ENCODE data around the gene TUBA4B. TPM values are rescaled to one million over a fixed set of nuclear protein-coding genes. Genes with fewer than 3 reads are reported as not detected.

Gene TUBA4B
- total RNA-seq, 4 donors from 2014 or later: not detected

GRCh38 chr2:219278655-219279150 lies 25.7 kb downstream of the TUBA4B start:
- in situ Hi-C loops (cut with MboI; ENCODE audit: low pct_ligation_motif_present in 1 of 4, low pct_unique_long_range_greater_than_20kb in 1 of 4, low sequenced_read_pairs in 3 of 4) (loop anchor here in 1 of 4 donors (25.0 kb wide), 1 partner anchor 116 kb away; the partner anchor contains the start of genes NHEJ1 and SLC23A3), intact Hi-C loops (cut with DNase I; ENCODE audit: low total_unique reads) (no loop called here)
- no peaks in the 10 kb centered on the region for H3K27me3 ChIP-seq
- 0 to 12% methylated on average over 1 to 9 of the region's 9 CpGs for WGBS, 2 donors (ENCODE audit: low coverage in 1 of 2)
- DNase-seq: no peak
- peak overlapping the region in 3 of 4 donors; percentile 53 to 76 (median 61) for H3K4me3 ChIP-seq
- H3K36me3 ChIP-seq: peaks cover 0 to 3% (median 0%) of the 10 kb centered on the region in 4 donors
- TF ChIP-seq, protein P1, sequence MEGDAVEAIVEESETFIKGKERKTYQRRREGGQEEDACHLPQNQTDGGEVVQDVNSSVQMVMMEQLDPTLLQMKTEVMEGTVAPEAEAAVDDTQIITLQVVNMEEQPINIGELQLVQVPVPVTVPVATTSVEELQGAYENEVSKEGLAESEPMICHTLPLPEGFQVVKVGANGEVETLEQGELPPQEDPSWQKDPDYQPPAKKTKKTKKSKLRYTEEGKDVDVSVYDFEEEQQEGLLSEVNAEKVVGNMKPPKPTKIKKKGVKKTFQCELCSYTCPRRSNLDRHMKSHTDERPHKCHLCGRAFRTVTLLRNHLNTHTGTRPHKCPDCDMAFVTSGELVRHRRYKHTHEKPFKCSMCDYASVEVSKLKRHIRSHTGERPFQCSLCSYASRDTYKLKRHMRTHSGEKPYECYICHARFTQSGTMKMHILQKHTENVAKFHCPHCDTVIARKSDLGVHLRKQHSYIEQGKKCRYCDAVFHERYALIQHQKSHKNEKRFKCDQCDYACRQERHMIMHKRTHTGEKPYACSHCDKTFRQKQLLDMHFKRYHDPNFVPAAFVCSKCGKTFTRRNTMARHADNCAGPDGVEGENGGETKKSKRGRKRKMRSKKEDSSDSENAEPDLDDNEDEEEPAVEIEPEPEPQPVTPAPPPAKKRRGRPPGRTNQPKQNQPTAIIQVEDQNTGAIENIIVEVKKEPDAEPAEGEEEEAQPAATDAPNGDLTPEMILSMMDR (IDR thresholded peaks at IDR 0.05): no peak
- TF ChIP-seq POLR2A (IDR thresholded peaks at IDR 0.05) (no peak), EP300 (IDR thresholded peaks at IDR 0.05; ENCODE audit: low read depth) (no peak), POLR2AphosphoS5 (IDR thresholded peaks at IDR 0.05) (no peak)
- H3K4me1 ChIP-seq: peaks cover 16 to 29% (median 23%) of the 10 kb centered on the region in 4 donors
- no peaks in the 10 kb centered on the region for H3K9me3 ChIP-seq
- H3K27ac ChIP-seq: peak overlapping the region; percentile 94 to 98 (median 98)

DNA sequence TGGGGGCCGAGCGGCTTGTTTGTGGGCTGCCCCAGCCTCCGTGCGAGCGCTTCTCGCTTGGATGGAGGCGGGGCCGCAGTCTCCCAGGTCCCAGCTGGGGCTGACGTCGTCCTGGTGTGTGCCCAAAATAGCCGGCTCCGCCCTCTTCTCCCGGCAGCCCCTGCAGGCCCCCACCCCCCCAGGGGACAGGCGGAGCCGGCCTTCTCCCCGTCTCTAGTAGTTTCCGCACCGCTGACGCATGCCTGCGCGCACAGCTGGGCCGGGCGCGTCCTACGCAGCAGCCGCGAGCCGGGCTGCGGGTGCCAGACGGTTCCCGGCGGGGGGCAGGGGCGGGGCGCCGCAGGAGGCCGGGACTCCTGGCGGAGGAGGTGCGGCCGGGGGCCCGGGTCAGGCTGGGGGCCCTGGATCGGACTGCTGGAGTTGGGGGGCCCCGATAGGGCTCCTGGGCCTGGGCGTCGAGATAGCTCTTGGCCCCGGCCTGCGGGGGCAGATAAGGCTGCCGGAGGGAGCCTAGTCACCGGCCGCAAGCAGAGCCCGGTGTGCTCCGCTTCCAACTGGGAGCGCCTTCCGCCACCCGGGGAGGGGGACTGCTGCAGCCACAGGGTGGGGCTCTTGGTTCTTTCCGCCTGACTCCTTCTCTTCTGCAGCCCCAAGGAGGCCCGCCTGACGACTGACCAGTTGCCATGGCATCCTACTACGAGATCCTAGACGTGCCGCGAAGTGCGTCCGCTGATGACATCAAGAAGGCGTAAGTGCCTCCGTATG lies 26.3 kb downstream of the TUBA4B start, which contains the start of gene DNAJB2:
Gene DNAJB2, plus strand, starts transcription at position 216 of the 765 bp plus-strand sequence. Its CDS starts 468 bp downstream, at position 684.
- intact Hi-C loops (cut with DNase I; ENCODE audit: low total_unique reads): no loop called here
- Histone ChIP-seq H3K27me3 (no peaks in the 10 kb centered on the region), H3K4me3 (peak within 1 kb of the TSS; percentile 53 to 91 (median 68)), H3K36me3 (peaks cover 0 to 3% (median 0%) of the 10 kb centered on the region in 4 donors), H3K4me1 (peaks cover 16 to 27% (median 22%) of the 10 kb centered on the region in 4 donors), H3K27ac (peak within 1 kb of the TSS; percentile 94 to 98 (median 98)), H3K9me3 (no peaks in the 10 kb centered on the region)
- WGBS, 2 donors (ENCODE audit: low coverage in 1 of 2): 0% methylated on average over 40 of the region's 65 CpGs; no CpG with 5 or more reads in 1 of the 2 donors
- in situ Hi-C loops (cut with MboI; ENCODE audit: low pct_ligation_motif_present in 1 of 4, low pct_unique_long_range_greater_than_20kb in 1 of 4, low sequenced_read_pairs in 3 of 4): loop anchor here in 1 of 4 donors (25.0 kb wide), 1 partner anchor 117 kb away; the partner anchor contains the start of genes NHEJ1 and SLC23A3
- peak; percentile 99 for DNase-seq
- TF ChIP-seq EP300 (IDR thresholded peaks at IDR 0.05; ENCODE audit: low read depth): peak; percentile 77
- TF ChIP-seq, protein P1 (IDR thresholded peaks at IDR 0.05): no peak
- peak; percentile 92 to 98 (median 98) for TF ChIP-seq POLR2AphosphoS5 (IDR thresholded peaks at IDR 0.05)
- TF ChIP-seq POLR2A (IDR thresholded peaks at IDR 0.05): peak; percentile 89

DNA sequence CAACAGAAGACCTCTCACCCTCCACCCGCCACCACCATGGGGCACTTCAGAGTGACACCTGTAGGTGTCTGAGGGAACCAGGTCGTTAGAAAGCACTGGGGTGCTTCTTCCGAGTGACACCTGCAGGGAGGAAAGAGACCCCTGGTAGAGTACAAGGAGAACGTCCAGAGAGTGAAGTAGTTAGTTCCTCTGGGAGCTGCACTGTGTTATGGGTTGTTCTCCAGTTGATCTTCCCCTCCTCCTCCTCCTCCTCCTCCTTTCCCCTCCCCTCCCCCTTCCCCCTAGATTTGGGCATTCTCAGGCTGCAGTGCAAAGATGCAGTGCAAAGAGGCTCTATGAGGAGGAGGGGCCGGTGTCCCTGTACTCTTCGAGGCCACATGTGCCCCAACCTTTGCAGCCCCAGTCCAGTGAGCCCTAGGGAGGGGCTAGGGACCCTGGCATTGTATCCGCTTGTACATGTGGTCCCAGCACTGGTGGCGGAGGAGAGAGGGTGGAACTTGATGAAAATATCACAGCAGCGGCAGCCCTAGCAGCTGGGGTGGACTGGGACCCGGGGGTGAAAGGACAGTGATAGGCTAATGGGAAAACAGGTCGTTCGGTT lies 27.0 kb downstream of the TUBA4B start:
- peaks cover 16 to 27% (median 21%) of the 10 kb centered on the region in 4 donors for H3K4me1 ChIP-seq
- H3K36me3 ChIP-seq: peaks cover 0 to 3% (median 0%) of the 10 kb centered on the region in 4 donors
- intact Hi-C loops (cut with DNase I; ENCODE audit: low total_unique reads): loop anchor here (2.0 kb wide), 1 partner anchor 103 kb away; the partner anchor contains the start of gene CNPPD1

More for the DNA sequence above, 27.0 kb downstream of the TUBA4B start:
- no peaks in the 10 kb centered on the region for H3K9me3 ChIP-seq
- no peak for DNase-seq
- whole genome bisulfite sequencing, 2 donors (ENCODE audit: low coverage in 1 of 2): 24 to 49% methylated on average over 3 to 12 of the region's 12 CpGs
- H3K27me3 ChIP-seq: no peaks in the 10 kb centered on the region
- in situ Hi-C loops (cut with MboI; ENCODE audit: low pct_ligation_motif_present in 1 of 4, low pct_unique_long_range_greater_than_20kb in 1 of 4, low sequenced_read_pairs in 3 of 4): loop anchor here in 1 of 4 donors (25.0 kb wide), 1 partner anchor 118 kb away; the partner anchor contains the start of genes NHEJ1 and SLC23A3
- TF ChIP-seq POLR2AphosphoS5 (IDR thresholded peaks at IDR 0.05): no peak
- TF ChIP-seq, protein P1 (IDR thresholded peaks at IDR 0.05): peak in 3 of 5 experiments; percentile 8 to 34 (median 20)
- peak overlapping the region; percentile 53 to 91 (median 68) for H3K4me3 ChIP-seq
- H3K27ac ChIP-seq: peak overlapping the region; percentile 94 to 98 (median 98)
